ENCODE results near the gene DUSP7.

The DUSP7 gene

GRCh38 chr3:52082951-52083350 lies 26.6 kb upstream of the DUSP7 start:
- TF ChIP-seq REST (IDR thresholded peaks at IDR 0.05; ENCODE audit: insufficient read depth in 1 of 2, low read depth in 2 of 2, low read length in 2 of 2) (no peak), FOXP2 (optimal IDR thresholded peaks at IDR 0.05; ENCODE audit: borderline replicate concordance, extremely low read depth, extremely low read length, insufficient read depth) (no peak), POLR2AphosphoS5 (IDR thresholded peaks at IDR 0.05; ENCODE audit: low read depth, low read length) (no peak), SIN3A (IDR thresholded peaks at IDR 0.05; ENCODE audit: borderline replicate concordance, insufficient read depth, low read length) (no peak), TAF1 (IDR thresholded peaks at IDR 0.05; ENCODE audit: borderline replicate concordance, insufficient read depth, low read length) (no peak)

- TF ChIP-seq REST (IDR thresholded peaks at IDR 0.05; ENCODE audit: insufficient read depth in 1 of 2, low read depth in 2 of 2, low read length in 2 of 2) (no peak), POLR2AphosphoS5 (IDR thresholded peaks at IDR 0.05; ENCODE audit: low read depth, low read length) (no peak), FOXP2 (optimal IDR thresholded peaks at IDR 0.05; ENCODE audit: borderline replicate concordance, extremely low read depth, extremely low read length, insufficient read depth) (no peak), TAF1 (IDR thresholded peaks at IDR 0.05; ENCODE audit: borderline replicate concordance, insufficient read depth, low read length) (no peak), SIN3A (IDR thresholded peaks at IDR 0.05; ENCODE audit: borderline replicate concordance, insufficient read depth, low read length) (no peak)
These were observed 24.7 kb upstream of the DUSP7 start for GRCh38 chr3:52080830-52081719.

- TF ChIP-seq SIN3A (IDR thresholded peaks at IDR 0.05; ENCODE audit: borderline replicate concordance, insufficient read depth, low read length) (no peak), TAF1 (IDR thresholded peaks at IDR 0.05; ENCODE audit: borderline replicate concordance, insufficient read depth, low read length) (no peak), REST (IDR thresholded peaks at IDR 0.05; ENCODE audit: insufficient read depth in 1 of 2, low read depth in 2 of 2, low read length in 2 of 2) (no peak), FOXP2 (optimal IDR thresholded peaks at IDR 0.05; ENCODE audit: borderline replicate concordance, extremely low read depth, extremely low read length, insufficient read depth) (no peak), POLR2AphosphoS5 (IDR thresholded peaks at IDR 0.05; ENCODE audit: low read depth, low read length) (no peak)
These were observed 23.6 kb upstream of the DUSP7 start for GRCh38 chr3:52079958-52080357.

GRCh38 chr3:52078781-52079560 lies 22.6 kb upstream of the DUSP7 start:
- no peak for TF ChIP-seq REST (IDR thresholded peaks at IDR 0.05; ENCODE audit: insufficient read depth in 1 of 2, low read depth in 2 of 2, low read length in 2 of 2)
- no peak for TF ChIP-seq TAF1 (IDR thresholded peaks at IDR 0.05; ENCODE audit: borderline replicate concordance, insufficient read depth, low read length)
- TF ChIP-seq FOXP2 (optimal IDR thresholded peaks at IDR 0.05; ENCODE audit: borderline replicate concordance, extremely low read depth, extremely low read length, insufficient read depth) = no peak
- TF ChIP-seq POLR2AphosphoS5 (IDR thresholded peaks at IDR 0.05; ENCODE audit: low read depth, low read length) = no peak
